Activated T-helper 17 cell treated with anti-CD3 and anti-CD28 coated beads, Interleukin-2, amount 50 U/mL, for 72 hours (primary cell): Measurements from ENCODE around the gene FSTL1. TPM values are rescaled to one million over a fixed set of nuclear protein-coding genes. Genes with fewer than 3 reads are reported as not detected.

ENCODE experiments used
- ATAC-seq: fragments of 150-1000 bp; cut with Tn5 transposase; replicated peaks from 2 replicates; pipeline ENCODE4 v1.10.0; 2021; ENCODE audit warnings: mild to moderate bottlenecking, moderate library complexity
- H3K27ac Mint-ChIP-seq: one replicate; pipeline ENCODE4 v1.8.0; 2022; ENCODE audit warnings: mixed read lengths
- H3K27me3 Mint-ChIP-seq: one replicate; pipeline ENCODE4 v1.8.0; 2022; ENCODE audit warnings: mixed read lengths
- H3K36me3 Mint-ChIP-seq: one replicate; pipeline ENCODE4 v1.8.0; 2022; ENCODE audit warnings: low read depth, mild to moderate bottlenecking, mixed read lengths
- H3K4me1 Mint-ChIP-seq: one replicate; pipeline ENCODE4 v1.8.0; 2022; ENCODE audit warnings: mixed read lengths
- H3K4me3 Mint-ChIP-seq: one replicate; pipeline ENCODE4 v1.8.0; 2022; ENCODE audit warnings: mild to moderate bottlenecking, mixed read lengths
- H3K9me3 Mint-ChIP-seq: one replicate; pipeline ENCODE4 v1.8.0; 2022; ENCODE audit warnings: mixed read lengths
- total RNA-seq, 2 donors: library from RNA; stranded (reverse); gene quantifications; one replicate each; pipeline ENCODE4 v1.2.3, GENCODE V29; 2022

The FSTL1 gene
- total RNA-seq, 2 donors from 2014 or later: 1.4 to 2.6 TPM

- no peak for ATAC-seq
- H3K36me3 Mint-ChIP-seq: peaks cover 30% of the 10 kb centered on the region
- H3K4me3 Mint-ChIP-seq: peak overlapping the region; percentile 88
- H3K4me1 Mint-ChIP-seq: peaks cover 19% of the 10 kb centered on the region
- H3K27ac Mint-ChIP-seq: no peak overlapping the region
- no peaks in the 10 kb centered on the region for H3K9me3 Mint-ChIP-seq
- no peaks in the 10 kb centered on the region for H3K27me3 Mint-ChIP-seq
These were observed 100.3 kb downstream of the FSTL1 start for GRCh38 chr3:120350401-120350941.

- Mint-ChIP-seq H3K27me3 (no peaks in the 10 kb centered on the region), H3K27ac (peak overlapping the region; percentile 88), H3K4me3 (peak overlapping the region; percentile 88), H3K9me3 (no peaks in the 10 kb centered on the region), H3K4me1 (peaks cover 26% of the 10 kb centered on the region), H3K36me3 (peaks cover 37% of the 10 kb centered on the region)
- no peak for ATAC-seq
These were observed 101.0 kb downstream of the FSTL1 start for GRCh38 chr3:120349855-120350125.

GRCh38 chr3:120348991-120349854, 101.6 kb downstream of the FSTL1 start, which contains the start of gene LRRC58:
Gene LRRC58 (minus strand): TSS chr3:120349354. CDS start chr3:120349243, 111 bp downstream.
- Mint-ChIP-seq H3K27me3 (no peaks in the 10 kb centered on the region), H3K36me3 (peaks cover 42% of the 10 kb centered on the region), H3K4me1 (peaks cover 32% of the 10 kb centered on the region), H3K9me3 (no peaks in the 10 kb centered on the region), H3K27ac (peak within 1 kb of the TSS; percentile 88), H3K4me3 (peak within 1 kb of the TSS; percentile 88)
- peak; percentile 88 for ATAC-seq

GRCh38 chr3:120348065-120348990, 102.5 kb downstream of the FSTL1 start:
- Mint-ChIP-seq H3K27me3 (no peaks in the 10 kb centered on the region), H3K4me3 (peak overlapping the region; percentile 88), H3K4me1 (peaks cover 35% of the 10 kb centered on the region), H3K27ac (peak overlapping the region; percentile 68), H3K36me3 (peaks cover 48% of the 10 kb centered on the region), H3K9me3 (no peaks in the 10 kb centered on the region)
- peak; percentile 48 for ATAC-seq

GRCh38 chr3:120344349-120344748, 106.4 kb downstream of the FSTL1 start:
- Mint-ChIP-seq H3K36me3 (peaks cover 73% of the 10 kb centered on the region), H3K9me3 (no peaks in the 10 kb centered on the region), H3K4me3 (peak overlapping the region; percentile 58), H3K27me3 (no peaks in the 10 kb centered on the region), H3K4me1 (peaks cover 42% of the 10 kb centered on the region), H3K27ac (peak overlapping the region; percentile 49)
- ATAC-seq: peak; percentile 55

Other genes starting within 250 kb of the FSTL1 start
- under 1 TPM in 1 of 2 donors, not detected in 1; 0.24 TPM for gene GPR156, start 165.8 kb downstream of the FSTL1 start, total RNA-seq
- 10 to 100 TPM; 20.1 to 33.8 TPM for gene LRRC58, start 101.6 kb downstream of the FSTL1 start, total RNA-seq
- 100 to 1,000 TPM; 149 to 229 TPM for gene NDUFB4, start 145.3 kb upstream of the FSTL1 start, total RNA-seq
- gene HGD, start 231.2 kb upstream of the FSTL1 start, total RNA-seq: 1 to 10 TPM in 1 of 2 donors, under 1 TPM in 1; 0.82 to 3.4 TPM